ENCODE data around the gene KDM1A. TPM values are rescaled to one million over a fixed set of nuclear protein-coding genes. Genes with fewer than 3 reads are reported as not detected.

KDM1A gene
- total and polyA plus RNA-seq, 10 of the 15 experiments (the other 5 are each of a cell fraction or from before 2014, with no cell fraction given): 39.2 to 118 (median 98.9) TPM

DNA sequence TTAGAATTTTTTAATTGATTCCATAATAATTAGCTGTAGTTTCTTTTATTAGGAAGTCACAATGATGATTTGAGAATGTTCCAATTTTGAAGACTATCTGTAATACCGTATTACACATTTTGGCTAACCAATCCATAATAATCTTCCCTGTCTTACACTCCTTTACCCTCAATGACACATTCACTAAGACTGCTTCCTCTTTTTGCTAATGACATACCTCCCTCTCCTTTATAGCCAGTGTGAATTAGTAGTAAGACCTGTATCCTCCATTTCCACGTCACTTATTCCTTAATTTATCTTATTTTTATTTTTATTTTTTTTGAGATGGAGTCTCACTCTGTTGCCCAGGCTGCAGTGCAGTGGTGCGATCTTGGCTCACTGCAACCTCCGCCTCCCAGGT lies 10.1 kb downstream of the KDM1A start:
- H3K27me3 ChIP-seq (replicated peaks in 1 of 2; ENCODE audit: control insufficient read depth in 2 of 2, insufficient read depth in 2 of 2, low read length in 1 of 2): no peaks in the 10 kb centered on the region
- in situ Hi-C loops (cut with MboI) (no loop called here), intact Hi-C loops (cut with micrococcal nuclease; ENCODE audit: unreplicated experiment) (no loop called here)
- H3K9ac ChIP-seq (ENCODE audit: control insufficient read depth, insufficient read depth, low read length): no peak overlapping the region
- H3K79me2 ChIP-seq (ENCODE audit: control insufficient read depth, insufficient read depth, low read length): peaks cover 88% of the 10 kb centered on the region
- H3K9me3 ChIP-seq (replicated peaks; ENCODE audit: control insufficient read depth, insufficient read depth, low read length): no peaks in the 10 kb centered on the region
- H3K36me3 ChIP-seq (ENCODE audit: control insufficient read depth in 2 of 2, insufficient read depth in 2 of 2, low read length in 1 of 2): no peaks in the 10 kb centered on the region
- ChIA-PET POLR2A (interaction anchor here (1.3 kb wide), 1 partner anchor 10 kb away, joined by 4 read pairs; no protein-coding TSS in a partner anchor), CTCF (interaction anchor here (1.8 kb wide), 1 partner anchor 70 kb away, joined by 6 read pairs; no protein-coding TSS in a partner anchor), RAD21 (ENCODE audit: unreplicated experiment) (no interaction called here), SMC1A (ENCODE audit: uncharacterized antibody, unreplicated experiment) (interaction anchor here (0.6 to 2.1 kb wide), 6 partner anchors 8 to 155 kb away, joined by 3 to 7 read pairs (median 4); partner anchors contain the start of gene KDM1A)
- peaks cover 37% of the 10 kb centered on the region for H3K4me1 ChIP-seq (ENCODE audit: control insufficient read depth, insufficient read depth, low read length)
- no peak overlapping the region for H3K27ac ChIP-seq (ENCODE audit: control insufficient read depth, insufficient read depth)
- no peaks in the 10 kb centered on the region for H4K20me1 ChIP-seq (ENCODE audit: control insufficient read depth, insufficient read depth)
- H2AFZ ChIP-seq (ENCODE audit: control insufficient read depth, low read depth, low read length): no peak overlapping the region
- BruUV-seq (replicated peaks): no TSS peak
- FAIRE-seq (no peak), DNase-seq (ENCODE audit: low read depth, low spot score) (no peak), ATAC-seq (peak; percentile 64)
- no peak overlapping the region for H3K4me2 ChIP-seq (ENCODE audit: control insufficient read depth, insufficient read depth)
- WGBS (ENCODE audit: insufficient coverage, insufficient replicate concordance, low lambda C conversion rate, missing lambda C conversion rate): 81% methylated on average over 4 of the region's 4 CpGs
- H3K4me3 ChIP-seq: 0 out of 2 replicates have a peak overlapping the region, but pooled peaks have one; percentile 17
- TF ChIP-seq MEF2B (IDR thresholded peaks at IDR 0.05; ENCODE audit: partially characterized antibody, poor library complexity, severe bottlenecking) (no peak), EED (IDR thresholded peaks at IDR 0.05; ENCODE audit: low read depth) (0 out of 2 replicates have a peak, but pooled peaks have one; percentile 11), JUND (IDR thresholded peaks at IDR 0.05; ENCODE audit: low read depth, low read length) (no peak), FOS (IDR thresholded peaks at IDR 0.05; ENCODE audit: borderline replicate concordance, extremely low read depth, insufficient read length) (no peak), RBBP5 (conservative IDR thresholded peaks at IDR 0.05) (no peak), IKZF2 (IDR thresholded peaks at IDR 0.05) (peak; percentile 73 to 76; a peak in 2 of 4 replicates), SPI1 (IDR thresholded peaks at IDR 0.05; ENCODE audit: borderline replicate concordance, insufficient read depth, low read depth, low read length) (peak; percentile 57; the same call in 1 of the 2 replicates), NR2C1 (IDR thresholded peaks at IDR 0.05) (no peak), ATF3 (IDR thresholded peaks at IDR 0.05; ENCODE audit: borderline replicate concordance, extremely low read depth, low read depth, low read length) (no peak), CREB1 (IDR thresholded peaks at IDR 0.05; ENCODE audit: low read depth) (no peak), CBFB (IDR thresholded peaks at IDR 0.05; ENCODE audit: low read depth) (no peak), ATF7 (IDR thresholded peaks at IDR 0.05; ENCODE audit: low read depth) (0 out of 2 replicates have a peak, but pooled peaks have one; percentile 57), ZNF24 (IDR thresholded peaks at IDR 0.05) (no peak), RELB (IDR thresholded peaks at IDR 0.05; ENCODE audit: low read depth) (peak; percentile 30; the same call in 1 of the 2 replicates), ASH2L (IDR thresholded peaks at IDR 0.05; ENCODE audit: borderline replicate concordance, low read depth) (no peak), TCF3 (IDR thresholded peaks at IDR 0.05; ENCODE audit: borderline replicate concordance, insufficient read depth, low read depth, low read length) (no peak), IKZF1 (conservative IDR thresholded peaks at IDR 0.05) (no peak), SUPT20H (IDR thresholded peaks at IDR 0.05; ENCODE audit: borderline replicate concordance, control insufficient read depth, low read depth, low read length) (no peak), KDM1A (IDR thresholded peaks at IDR 0.05; ENCODE audit: borderline replicate concordance) (no peak), MTA2 (IDR thresholded peaks at IDR 0.05; ENCODE audit: low read depth) (peak; percentile 59; the same call in 1 of the 2 replicates), TCF12 (IDR thresholded peaks at IDR 0.05; ENCODE audit: low read depth, low read length) (no peak), MYC (IDR thresholded peaks at IDR 0.05; ENCODE audit: insufficient read depth, insufficient read length, insufficient replicate concordance, low read length, severe bottlenecking) (no peak)
- TF ChIP-seq, protein P1, sequence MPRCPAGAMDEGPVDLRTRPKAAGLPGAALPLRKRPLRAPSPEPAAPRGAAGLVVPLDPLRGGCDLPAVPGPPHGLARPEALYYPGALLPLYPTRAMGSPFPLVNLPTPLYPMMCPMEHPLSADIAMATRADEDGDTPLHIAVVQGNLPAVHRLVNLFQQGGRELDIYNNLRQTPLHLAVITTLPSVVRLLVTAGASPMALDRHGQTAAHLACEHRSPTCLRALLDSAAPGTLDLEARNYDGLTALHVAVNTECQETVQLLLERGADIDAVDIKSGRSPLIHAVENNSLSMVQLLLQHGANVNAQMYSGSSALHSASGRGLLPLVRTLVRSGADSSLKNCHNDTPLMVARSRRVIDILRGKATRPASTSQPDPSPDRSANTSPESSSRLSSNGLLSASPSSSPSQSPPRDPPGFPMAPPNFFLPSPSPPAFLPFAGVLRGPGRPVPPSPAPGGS (IDR thresholded peaks at IDR 0.05; ENCODE audit: borderline replicate concordance, insufficient read depth, low read depth, low read length, poor library complexity, severe bottlenecking): no peak

All from GM12878 (cell line).